GM12878 (cell line): ENCODE results near the gene CCBE1. TPM values are rescaled to one million over a fixed set of nuclear protein-coding genes. Genes with fewer than 3 reads are reported as not detected.

ENCODE experiments used
- ATAC-seq: fragments of 200-7000 bp; cut with Tn5 transposase; 3 replicates; pipeline ENCODE4 v1.9.1; 2020; ENCODE audit warnings: mild to moderate bottlenecking, moderate library complexity
- BruUV-seq: library from RNA; stranded (reverse); fragments of 400-500 nt; replicated peaks from 2 replicates; lab custom pipeline; 2021; lab: Mats Ljungman, UMichigan
- CTCF ChIA-PET: fragments of 300-600 bp; sonication (Branson Sonifier 250); formaldehyde crosslinking; extraction: SDS; loops from one replicate; lab custom pipeline; 2021; ENCODE audit warnings: inconsistent platforms; lab: Yijun Ruan, JAX
- POLR2A ChIA-PET: fragments of 350-600 bp; formaldehyde crosslinking; extraction: SDS; loops from one replicate; lab custom pipeline; 2021; ENCODE audit warnings: inconsistent platforms; lab: Charles Lee
- RAD21 ChIA-PET: fragments of 300-600 bp; sonication (Branson Sonifier 250); formaldehyde crosslinking; loops from one replicate; lab custom pipeline; 2023; ENCODE audit warnings: antibody characterized with exemption; ENCODE audit not compliant: unreplicated experiment; lab: Charles Lee
- SMC1A ChIA-PET: fragments of 300-600 bp; sonication (Branson Sonifier 250); formaldehyde crosslinking; loops from one replicate; lab custom pipeline; 2023; ENCODE audit not compliant: unreplicated experiment, uncharacterized antibody; lab: Charles Lee
- DNase-seq: peaks from one replicate; pipeline ENCODE4 v3.0.0-alpha.2; 2011; ENCODE audit warnings: low read depth, low spot score
- FAIRE-seq: peaks from 3 replicates; lab custom pipeline; 2011; peaks lifted over from hg19 to GRCh38; lab: Jason Lieb, UNC
- H2AFZ ChIP-seq: 2 replicates; pipeline ENCODE4 v1.6.0; 2011; ENCODE audit warnings: low read depth, low read length, control low read depth; ENCODE audit not compliant: control insufficient read depth
- H3K27ac ChIP-seq: 2 replicates; pipeline ENCODE4 v1.5.1; 2011; ENCODE audit warnings: control low read depth; ENCODE audit not compliant: control insufficient read depth, insufficient read depth
- H3K27me3 ChIP-seq, 2 experiments: replicated peaks in 1 of 2; 2 replicates each; pipeline versions ENCODE4 v1.6.0 to v1.6.1; 2011; ENCODE audit warnings: low read length in 1 of 2; ENCODE audit not compliant: control insufficient read depth in 2 of 2, insufficient read depth in 2 of 2
- H3K36me3 ChIP-seq, 2 experiments: 2 replicates each; pipeline ENCODE4 v1.5.1; 2011; ENCODE audit warnings: low read length in 1 of 2; ENCODE audit not compliant: control insufficient read depth in 2 of 2, insufficient read depth in 2 of 2
- H3K4me1 ChIP-seq: 2 replicates; pipeline ENCODE4 v1.6.1; 2011; ENCODE audit warnings: mild to moderate bottlenecking, low read length, moderate library complexity, mixed read lengths; ENCODE audit not compliant: control insufficient read depth, insufficient read depth
- H3K4me2 ChIP-seq: 2 replicates; pipeline ENCODE4 v1.6.0; 2011; ENCODE audit warnings: control low read depth; ENCODE audit not compliant: control insufficient read depth, insufficient read depth
- H3K4me3 ChIP-seq: fragments of 200-600 bp; sonication (generic); 2 replicates; pipeline ENCODE4 v1.5.1; 2016
- H3K79me2 ChIP-seq: 2 replicates; pipeline ENCODE4 v1.6.0; 2011; ENCODE audit warnings: low read length; ENCODE audit not compliant: control insufficient read depth, insufficient read depth
- H3K9ac ChIP-seq: 2 replicates; pipeline ENCODE4 v1.8.0; 2011; ENCODE audit warnings: low read length, control low read depth, mixed read lengths; ENCODE audit not compliant: control insufficient read depth, insufficient read depth
- H3K9me3 ChIP-seq: replicated peaks from 3 replicates; pipeline ENCODE4 v1.5.1; 2011; ENCODE audit warnings: mild to moderate bottlenecking, low read length; ENCODE audit not compliant: control insufficient read depth, insufficient read depth
- H4K20me1 ChIP-seq: 2 replicates; pipeline ENCODE4 v1.6.0; 2011; ENCODE audit not compliant: control insufficient read depth, insufficient read depth
- ATF2 ChIP-seq: IDR thresholded peaks from 2 replicates; pipeline ENCODE4 v1.6.1; 2012; ENCODE audit warnings: low read length, inconsistent platforms
- BCLAF1 ChIP-seq: fragments of 450-650 bp; IDR thresholded peaks from 2 replicates; pipeline ENCODE4 v1.6.1; 2017; ENCODE audit warnings: antibody characterized with exemption, mild to moderate bottlenecking, moderate library complexity
- FOXM1 ChIP-seq: IDR thresholded peaks from 2 replicates; pipeline ENCODE4 v1.6.1; 2012; ENCODE audit warnings: low read depth, mild to moderate bottlenecking, inconsistent platforms, low read length, moderate library complexity
- KLF5 ChIP-seq: fragments of 450-650 bp; IDR thresholded peaks from 2 replicates; pipeline ENCODE4 v1.6.1; 2014; ENCODE audit warnings: mild to moderate bottlenecking; ENCODE audit not compliant: partially characterized antibody
- LARP7 ChIP-seq: fragments of 450-650 bp; IDR thresholded peaks from 2 replicates; pipeline ENCODE4 v1.6.1; 2017; ENCODE audit warnings: mild to moderate bottlenecking
- NFXL1 ChIP-seq: fragments of 450-650 bp; IDR thresholded peaks from 2 replicates; pipeline ENCODE4 v1.6.1; 2017; ENCODE audit warnings: antibody characterized with exemption, mild to moderate bottlenecking, borderline replicate concordance
- NR2C1 ChIP-seq: fragments of 450-650 bp; IDR thresholded peaks from 2 replicates; pipeline ENCODE4 v1.6.1; 2017; ENCODE audit warnings: antibody characterized with exemption, mild to moderate bottlenecking, moderate library complexity
- NRF1 ChIP-seq: conservative IDR thresholded peaks from 2 replicates; pipeline ENCODE4 v1.6.1; 2011; ENCODE audit warnings: mild to moderate bottlenecking, low read depth, low read length, improper control_type of control experiment
- POLR2AphosphoS2 ChIP-seq: IDR thresholded peaks from 2 replicates; pipeline ENCODE4 v1.6.1; 2011; ENCODE audit warnings: low read depth, mild to moderate bottlenecking, low read length, improper control_type of control experiment, moderate library complexity
- RB1 ChIP-seq: fragments of 450-650 bp; formaldehyde crosslinking; IDR thresholded peaks from 2 replicates; pipeline ENCODE4 v1.6.1; 2017; ENCODE audit warnings: mild to moderate bottlenecking, borderline replicate concordance
- RCOR1 ChIP-seq: conservative IDR thresholded peaks from 2 replicates; pipeline ENCODE4 v1.6.1; 2012; ENCODE audit warnings: low read depth, low read length, improper control_type of control experiment
- RFX5 ChIP-seq: IDR thresholded peaks from 2 replicates; pipeline ENCODE4 v1.6.1; 2011; ENCODE audit warnings: low read depth, low read length, improper control_type of control experiment
- STAT3 ChIP-seq: IDR thresholded peaks from 2 replicates; pipeline ENCODE4 v1.6.1; 2011; ENCODE audit warnings: low read depth, low read length, improper control_type of control experiment
- SUZ12 ChIP-seq: fragments of 200-600 bp; sonication (generic); IDR thresholded peaks from one replicate; pipeline ENCODE4 v1.6.1; 2018; ENCODE audit warnings: antibody characterized with exemption, mild to moderate bottlenecking; ENCODE audit not compliant: unreplicated experiment
- YBX1 ChIP-seq: fragments of 450-650 bp; IDR thresholded peaks from 2 replicates; pipeline ENCODE4 v1.6.1; 2016; ENCODE audit warnings: antibody characterized with exemption
- WGBS: methylation state at CpG from one replicate; pipeline ENCODE4 v1.1.6; 2016; ENCODE audit warnings: low lambda C conversion rate; ENCODE audit not compliant: insufficient replicate concordance, insufficient coverage; ENCODE audit errors: missing lambda C conversion rate; 5-methylcytosine and 5-hydroxymethylcytosine counted together
- in situ Hi-C: fragments of 300-500 bp; cut with MboI; formaldehyde crosslinking; loops from 9 replicates; pipeline ENCODE4 v1.14.3; 2018; ENCODE audit warnings: mixed read lengths
- intact Hi-C: fragments of 100-400 bp; cut with micrococcal nuclease; formaldehyde crosslinking; loops from one replicate; pipeline ENCODE4 v1.14.2; 2022; ENCODE audit not compliant: unreplicated experiment
- polyA plus RNA-seq, 11 experiments: library from polyadenylated mRNA; depleted of rRNA in 4 of 11; unstranded in 6 of 11; stranded (reverse) in 5 of 11; fragments of >200 nt; fragmentation: Nextera tagmentation in 4 of 11; fragmentation: Illumina TruSeq in 1 of 11; extraction: Ambion mirVana in 4 of 11; extraction: Trizol in 1 of 11; gene quantifications; 1 replicate in 1 of 11; 2 replicates in 10 of 11; pipeline versions ENCODE4 v1.2.1 to v1.2.3, GENCODE V29; 2011 to 2016; ENCODE audit warnings: inconsistent platforms in 2 of 11, missing spikeins in 2 of 11, low read depth in 1 of 11
- total RNA-seq, 4 experiments: library from RNA; depleted of rRNA in 3 of 4; stranded (reverse); fragments of >200 nt in 3 of 4; fragmentation: Illumina TruSeq in 1 of 4; extraction: Trizol in 1 of 4; gene quantifications; 2 replicates each; pipeline versions ENCODE4 v1.2.1 to v1.2.3, GENCODE V29; 2013 to 2021
- TF ChIP-seq, protein P1 (sequence below): fragments of 450-650 bp; IDR thresholded peaks from 2 replicates; pipeline ENCODE4 v1.6.1; 2017; ENCODE audit warnings: mild to moderate bottlenecking

The CCBE1 gene
- total and polyA plus RNA-seq, 10 of the 15 experiments (the other 5 are each of a cell fraction or from before 2014, with no cell fraction given), result 0.03 to 0.49 (median 0.04) TPM; not detected in 7

DNA sequence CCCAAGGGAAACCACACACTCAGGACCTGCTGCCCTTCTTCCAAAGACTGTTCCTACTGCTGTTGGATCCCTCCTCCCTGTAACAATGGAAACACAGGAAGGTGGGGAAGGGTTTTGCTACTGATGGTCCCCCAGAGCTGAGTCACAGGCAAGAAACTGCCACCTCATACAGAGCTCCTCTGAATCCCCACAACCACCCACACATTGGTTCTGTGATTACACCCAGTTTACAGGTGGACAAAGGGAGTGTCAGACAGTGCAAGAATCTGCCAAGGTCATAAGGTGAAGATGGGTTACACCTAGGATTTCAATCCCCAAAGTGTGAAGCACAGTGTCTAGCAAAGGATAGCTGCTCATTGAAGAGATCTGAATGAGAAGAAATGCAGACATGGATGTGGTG, 196.5 kb downstream of the CCBE1 start (continued):
- TF ChIP-seq RB1 (no peak), BCLAF1 (no peak), RFX5 (no peak), YBX1 (no peak), RCOR1 (no peak)
- TF ChIP-seq, protein P1, sequence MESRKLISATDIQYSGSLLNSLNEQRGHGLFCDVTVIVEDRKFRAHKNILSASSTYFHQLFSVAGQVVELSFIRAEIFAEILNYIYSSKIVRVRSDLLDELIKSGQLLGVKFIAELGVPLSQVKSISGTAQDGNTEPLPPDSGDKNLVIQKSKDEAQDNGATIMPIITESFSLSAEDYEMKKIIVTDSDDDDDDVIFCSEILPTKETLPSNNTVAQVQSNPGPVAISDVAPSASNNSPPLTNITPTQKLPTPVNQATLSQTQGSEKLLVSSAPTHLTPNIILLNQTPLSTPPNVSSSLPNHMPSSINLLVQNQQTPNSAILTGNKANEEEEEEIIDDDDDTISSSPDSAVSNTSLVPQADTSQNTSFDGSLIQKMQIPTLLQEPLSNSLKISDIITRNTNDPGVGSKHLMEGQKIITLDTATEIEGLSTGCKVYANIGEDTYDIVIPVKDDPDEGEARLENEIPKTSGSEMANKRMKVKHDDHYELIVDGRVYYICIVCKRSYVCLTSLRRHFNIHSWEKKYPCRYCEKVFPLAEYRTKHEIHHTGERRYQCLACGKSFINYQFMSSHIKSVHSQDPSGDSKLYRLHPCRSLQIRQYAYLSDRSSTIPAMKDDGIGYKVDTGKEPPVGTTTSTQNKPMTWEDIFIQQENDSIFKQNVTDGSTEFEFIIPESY, result no peak
- TF ChIP-seq, all 136 proteins: peak for 0

- ATAC-seq (no peak), FAIRE-seq (no peak), DNase-seq (no peak)
- 13% methylated on average over 4 of the region's 4 CpGs for WGBS
- no peak overlapping the region for H2AFZ ChIP-seq
- ChIA-PET SMC1A (no interaction called here), POLR2A (no interaction called here), CTCF (no interaction called here), RAD21 (no interaction called here)
- no peaks in the 10 kb centered on the region; the same call in 2 of the 3 replicates for H3K9me3 ChIP-seq
- H3K4me3 ChIP-seq, result no peak overlapping the region
- H3K27ac ChIP-seq, result no peak overlapping the region
- H3K79me2 ChIP-seq, result no peaks in the 10 kb centered on the region
- H3K4me2 ChIP-seq, result no peak overlapping the region
- intact Hi-C loops, result no loop called here
- H4K20me1 ChIP-seq, result no peaks in the 10 kb centered on the region
- H3K27me3 ChIP-seq, result peaks cover 0 to 2% of the 10 kb centered on the region in 2 experiments; a peak in 2 of 4 replicates
- no peaks in the 10 kb centered on the region for H3K36me3 ChIP-seq
- H3K9ac ChIP-seq, result no peak overlapping the region
- BruUV-seq, result no TSS peak
- H3K4me1 ChIP-seq, result no peaks in the 10 kb centered on the region
- in situ Hi-C loops, result no loop called here
- TF ChIP-seq LARP7, result no peak
- TF ChIP-seq FOXM1, result no peak
- TF ChIP-seq STAT3, result no peak
- no peak for TF ChIP-seq NFXL1
- no peak for TF ChIP-seq NRF1
- TF ChIP-seq NR2C1, result no peak
- TF ChIP-seq KLF5, result no peak
- TF ChIP-seq POLR2AphosphoS2, result no peak
- TF ChIP-seq, protein P1, result no peak
- TF ChIP-seq ATF2, result no peak
- no peak for TF ChIP-seq SUZ12
Measured at GRCh38 chr18:59498506-59499086, 198.6 kb downstream of the CCBE1 start.
